Sigmoid colon (tissue), 4 donors: ENCODE measurements around the gene ZC3H15.

ENCODE experiments used
- EP300 ChIP-seq, 4 donors: sonication (generic); formaldehyde crosslinking; IDR thresholded peaks; one replicate each; pipeline ENCODE4 v1.6.1; 2017; ENCODE audit warnings: antibody characterized with exemption in 4 of 4
- POLR2A ChIP-seq, 2 donors: fragments of 450-650 bp; IDR thresholded peaks; one replicate each; pipeline ENCODE4 v1.6.1; 2016; ENCODE audit warnings: antibody characterized with exemption in 2 of 2, mild to moderate bottlenecking in 2 of 2, moderate library complexity in 2 of 2
- POLR2AphosphoS5 ChIP-seq, 4 donors: sonication (generic); formaldehyde crosslinking; IDR thresholded peaks; one replicate each; pipeline ENCODE4 v1.6.1; 2017; ENCODE audit warnings: antibody characterized with exemption in 4 of 4
- TF ChIP-seq, protein P1 (sequence below), 4 experiments: fragments of 450-650 bp in 3 of 4; fragments of 200-600 bp in 1 of 4; IDR thresholded peaks; one replicate each; pipeline ENCODE4 v1.5.1; 2016 to 2019; ENCODE audit warnings: antibody characterized with exemption in 4 of 4, mild to moderate bottlenecking in 3 of 4, moderate library complexity in 2 of 4

DNA sequence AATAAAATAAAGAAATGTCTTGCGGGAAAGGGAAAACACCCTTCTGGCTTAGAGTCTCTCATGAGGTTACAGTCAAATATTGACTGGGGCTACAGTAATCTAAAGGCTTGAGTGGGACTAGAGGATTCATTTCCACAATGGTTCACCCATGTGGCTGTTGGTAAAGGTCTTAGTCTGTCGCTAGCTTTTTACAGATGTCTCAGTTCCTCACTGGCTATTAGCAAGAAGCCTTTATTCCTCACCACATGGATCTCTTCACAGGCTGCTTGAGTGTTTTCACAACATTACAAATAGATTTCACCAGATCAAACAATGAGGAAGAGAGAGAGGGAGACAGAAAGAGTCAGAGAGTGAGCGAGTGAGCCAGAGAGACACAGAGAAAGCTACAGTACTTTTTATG is 8.3 kb upstream of the ZC3H15 start:
- TF ChIP-seq, protein P1, sequence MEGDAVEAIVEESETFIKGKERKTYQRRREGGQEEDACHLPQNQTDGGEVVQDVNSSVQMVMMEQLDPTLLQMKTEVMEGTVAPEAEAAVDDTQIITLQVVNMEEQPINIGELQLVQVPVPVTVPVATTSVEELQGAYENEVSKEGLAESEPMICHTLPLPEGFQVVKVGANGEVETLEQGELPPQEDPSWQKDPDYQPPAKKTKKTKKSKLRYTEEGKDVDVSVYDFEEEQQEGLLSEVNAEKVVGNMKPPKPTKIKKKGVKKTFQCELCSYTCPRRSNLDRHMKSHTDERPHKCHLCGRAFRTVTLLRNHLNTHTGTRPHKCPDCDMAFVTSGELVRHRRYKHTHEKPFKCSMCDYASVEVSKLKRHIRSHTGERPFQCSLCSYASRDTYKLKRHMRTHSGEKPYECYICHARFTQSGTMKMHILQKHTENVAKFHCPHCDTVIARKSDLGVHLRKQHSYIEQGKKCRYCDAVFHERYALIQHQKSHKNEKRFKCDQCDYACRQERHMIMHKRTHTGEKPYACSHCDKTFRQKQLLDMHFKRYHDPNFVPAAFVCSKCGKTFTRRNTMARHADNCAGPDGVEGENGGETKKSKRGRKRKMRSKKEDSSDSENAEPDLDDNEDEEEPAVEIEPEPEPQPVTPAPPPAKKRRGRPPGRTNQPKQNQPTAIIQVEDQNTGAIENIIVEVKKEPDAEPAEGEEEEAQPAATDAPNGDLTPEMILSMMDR (IDR thresholded peaks at IDR 0.05): no peak
- TF ChIP-seq POLR2AphosphoS5 (IDR thresholded peaks at IDR 0.05): no peak
- no peak for TF ChIP-seq POLR2A (IDR thresholded peaks at IDR 0.05)
- no peak for TF ChIP-seq EP300 (IDR thresholded peaks at IDR 0.05)
